Measurements from ENCODE around the gene GSTK1.

The GSTK1 gene

GRCh38 chr7:143295870-143296269, 32.6 kb downstream of the GSTK1 start:
- no peak overlapping the region for H3K27ac ChIP-seq (ENCODE audit: low read depth, low read length)
- no peak overlapping the region for H3K4me3 ChIP-seq (ENCODE audit: low read length)
- H3K4me1 ChIP-seq (ENCODE audit: control insufficient read depth, insufficient read depth, low read length) = no peaks in the 10 kb centered on the region
- no peak overlapping the region for H3K9ac ChIP-seq (ENCODE audit: low read length)
- H3K27me3 ChIP-seq (ENCODE audit: control insufficient read depth, insufficient read depth, low read length) = no peaks in the 10 kb centered on the region
- peaks cover 33% of the 10 kb centered on the region for H3K36me3 ChIP-seq (ENCODE audit: control insufficient read depth, insufficient read depth, low read length)

- Histone ChIP-seq H3K27ac (ENCODE audit: low read depth, low read length) (no peak overlapping the region), H3K9ac (ENCODE audit: low read length) (no peak overlapping the region), H3K36me3 (ENCODE audit: control insufficient read depth, insufficient read depth, low read length) (peaks cover 40% of the 10 kb centered on the region), H3K27me3 (ENCODE audit: control insufficient read depth, insufficient read depth, low read length) (no peaks in the 10 kb centered on the region), H3K4me3 (ENCODE audit: low read length) (no peak overlapping the region), H3K4me1 (ENCODE audit: control insufficient read depth, insufficient read depth, low read length) (no peaks in the 10 kb centered on the region)
Observed at GRCh38 chr7:143296686-143297085, 33.4 kb downstream of the GSTK1 start.

GRCh38 chr7:143299346-143299745, 36.1 kb downstream of the GSTK1 start:
- Histone ChIP-seq H3K9ac (ENCODE audit: low read length) (no peak overlapping the region), H3K4me1 (ENCODE audit: control insufficient read depth, insufficient read depth, low read length) (no peaks in the 10 kb centered on the region), H3K27ac (ENCODE audit: low read depth, low read length) (no peak overlapping the region), H3K4me3 (ENCODE audit: low read length) (no peak overlapping the region), H3K36me3 (ENCODE audit: control insufficient read depth, insufficient read depth, low read length) (peaks cover 40% of the 10 kb centered on the region), H3K27me3 (ENCODE audit: control insufficient read depth, insufficient read depth, low read length) (no peaks in the 10 kb centered on the region)

GRCh38 chr7:143299840-143300239, 36.6 kb downstream of the GSTK1 start:
- no peak overlapping the region for H3K27ac ChIP-seq (ENCODE audit: low read depth, low read length)
- H3K4me1 ChIP-seq (ENCODE audit: control insufficient read depth, insufficient read depth, low read length) = no peaks in the 10 kb centered on the region
- H3K9ac ChIP-seq (ENCODE audit: low read length) = no peak overlapping the region
- peaks cover 40% of the 10 kb centered on the region for H3K36me3 ChIP-seq (ENCODE audit: control insufficient read depth, insufficient read depth, low read length)
- H3K27me3 ChIP-seq (ENCODE audit: control insufficient read depth, insufficient read depth, low read length) = no peaks in the 10 kb centered on the region
- H3K4me3 ChIP-seq (ENCODE audit: low read length) = no peak overlapping the region

- H3K27ac ChIP-seq (ENCODE audit: low read depth, low read length) = no peak overlapping the region
- H3K36me3 ChIP-seq (ENCODE audit: control insufficient read depth, insufficient read depth, low read length) = peaks cover 49% of the 10 kb centered on the region
- no peaks in the 10 kb centered on the region for H3K27me3 ChIP-seq (ENCODE audit: control insufficient read depth, insufficient read depth, low read length)
Observed at GRCh38 chr7:143300959-143301935, 38.0 kb downstream of the GSTK1 start.

GRCh38 chr7:143303733-143304132, 40.5 kb downstream of the GSTK1 start:
- no peak overlapping the region for H3K9ac ChIP-seq (ENCODE audit: low read length)
- H3K4me3 ChIP-seq (ENCODE audit: low read length) = no peak overlapping the region
- no peak overlapping the region for H3K27ac ChIP-seq (ENCODE audit: low read depth, low read length)
- H3K4me1 ChIP-seq (ENCODE audit: control insufficient read depth, insufficient read depth, low read length) = no peaks in the 10 kb centered on the region
- H3K27me3 ChIP-seq (ENCODE audit: control insufficient read depth, insufficient read depth, low read length) = no peaks in the 10 kb centered on the region
- H3K36me3 ChIP-seq (ENCODE audit: control insufficient read depth, insufficient read depth, low read length) = peaks cover 46% of the 10 kb centered on the region

More at GRCh38 chr7:143300959-143301935, 38.0 kb downstream of the GSTK1 start:
- Histone ChIP-seq H3K9ac (ENCODE audit: low read length) (no peak overlapping the region), H3K4me1 (ENCODE audit: control insufficient read depth, insufficient read depth, low read length) (no peaks in the 10 kb centered on the region), H3K4me3 (ENCODE audit: low read length) (no peak overlapping the region)

- Histone ChIP-seq H3K36me3 (ENCODE audit: control insufficient read depth, insufficient read depth, low read length) (peaks cover 45% of the 10 kb centered on the region), H3K27ac (ENCODE audit: low read depth, low read length) (no peak overlapping the region), H3K9ac (ENCODE audit: low read length) (no peak overlapping the region), H3K4me3 (ENCODE audit: low read length) (no peak overlapping the region), H3K27me3 (ENCODE audit: control insufficient read depth, insufficient read depth, low read length) (no peaks in the 10 kb centered on the region), H3K4me1 (ENCODE audit: control insufficient read depth, insufficient read depth, low read length) (no peaks in the 10 kb centered on the region)
Observed at GRCh38 chr7:143304938-143305337, 41.7 kb downstream of the GSTK1 start.

GRCh38 chr7:143305423-143306070, 42.3 kb downstream of the GSTK1 start:
- H3K27me3 ChIP-seq (ENCODE audit: control insufficient read depth, insufficient read depth, low read length) = no peaks in the 10 kb centered on the region
- no peaks in the 10 kb centered on the region for H3K4me1 ChIP-seq (ENCODE audit: control insufficient read depth, insufficient read depth, low read length)
- peaks cover 39% of the 10 kb centered on the region for H3K36me3 ChIP-seq (ENCODE audit: control insufficient read depth, insufficient read depth, low read length)
- H3K4me3 ChIP-seq (ENCODE audit: low read length) = no peak overlapping the region
- no peak overlapping the region for H3K27ac ChIP-seq (ENCODE audit: low read depth, low read length)
- no peak overlapping the region for H3K9ac ChIP-seq (ENCODE audit: low read length)

GRCh38 chr7:143308632-143309031, 45.4 kb downstream of the GSTK1 start:
- Histone ChIP-seq H3K4me1 (ENCODE audit: control insufficient read depth, insufficient read depth, low read length) (no peaks in the 10 kb centered on the region), H3K36me3 (ENCODE audit: control insufficient read depth, insufficient read depth, low read length) (peaks cover 23% of the 10 kb centered on the region), H3K27me3 (ENCODE audit: control insufficient read depth, insufficient read depth, low read length) (no peaks in the 10 kb centered on the region), H3K4me3 (ENCODE audit: low read length) (no peak overlapping the region), H3K27ac (ENCODE audit: low read depth, low read length) (no peak overlapping the region), H3K9ac (ENCODE audit: low read length) (no peak overlapping the region)

GRCh38 chr7:143314127-143314526, 50.9 kb downstream of the GSTK1 start:
- Histone ChIP-seq H3K36me3 (ENCODE audit: control insufficient read depth, insufficient read depth, low read length) (no peaks in the 10 kb centered on the region), H3K27ac (ENCODE audit: low read depth, low read length) (no peak overlapping the region), H3K4me3 (ENCODE audit: low read length) (no peak overlapping the region), H3K9ac (ENCODE audit: low read length) (no peak overlapping the region), H3K4me1 (ENCODE audit: control insufficient read depth, insufficient read depth, low read length) (no peaks in the 10 kb centered on the region), H3K27me3 (ENCODE audit: control insufficient read depth, insufficient read depth, low read length) (no peaks in the 10 kb centered on the region)

GRCh38 chr7:143315776-143316175, 52.5 kb downstream of the GSTK1 start, which contains the start of gene CLCN1:
CLCN1 (plus strand) TSS chr7:143316111; CDS start chr7:143316213, 102 bp downstream.
- Histone ChIP-seq H3K36me3 (ENCODE audit: control insufficient read depth, insufficient read depth, low read length) (no peaks in the 10 kb centered on the region), H3K27me3 (ENCODE audit: control insufficient read depth, insufficient read depth, low read length) (no peaks in the 10 kb centered on the region)

GRCh38 chr7:143316492-143316891, 53.3 kb downstream of the GSTK1 start:
- H3K27me3 ChIP-seq (ENCODE audit: control insufficient read depth, insufficient read depth, low read length) = no peaks in the 10 kb centered on the region
- H3K9ac ChIP-seq (ENCODE audit: low read length) = no peak overlapping the region
- no peaks in the 10 kb centered on the region for H3K36me3 ChIP-seq (ENCODE audit: control insufficient read depth, insufficient read depth, low read length)
- no peaks in the 10 kb centered on the region for H3K4me1 ChIP-seq (ENCODE audit: control insufficient read depth, insufficient read depth, low read length)
- H3K27ac ChIP-seq (ENCODE audit: low read depth, low read length) = no peak overlapping the region
- no peak overlapping the region for H3K4me3 ChIP-seq (ENCODE audit: low read length)

More at GRCh38 chr7:143315776-143316175, 52.5 kb downstream of the GSTK1 start, which contains the start of gene CLCN1:
- H3K4me1 ChIP-seq (ENCODE audit: control insufficient read depth, insufficient read depth, low read length) = no peaks in the 10 kb centered on the region
- H3K4me3 ChIP-seq (ENCODE audit: low read length) = no peak within 1 kb of the TSS
- H3K9ac ChIP-seq (ENCODE audit: low read length) = no peak within 1 kb of the TSS
- H3K27ac ChIP-seq (ENCODE audit: low read depth, low read length) = no peak within 1 kb of the TSS
